Activated naive CD8-positive, alpha-beta T cell treated with anti-CD3 and anti-CD28 coated beads, Interleukin-2, amount 50 U/mL, for 24 hours (primary cell): Measurements from ENCODE around the gene HMGB4.

ENCODE experiments used
- ATAC-seq: fragments of 150-1000 bp; cut with Tn5 transposase; one replicate; pipeline ENCODE4 v1.10.0; 2021
- DNase-seq: peaks from one replicate; pipeline ENCODE4 v3.0.0; 2021
- H3K27ac Mint-ChIP-seq: one replicate; pipeline ENCODE4 v1.8.0; 2021; ENCODE audit warnings: mild to moderate bottlenecking, mixed read lengths
- H3K27me3 Mint-ChIP-seq: one replicate; pipeline ENCODE4 v1.8.0; 2021; ENCODE audit warnings: mixed read lengths
- H3K36me3 Mint-ChIP-seq: one replicate; pipeline ENCODE4 v1.8.0; 2021; ENCODE audit warnings: low read depth, mixed read lengths
- H3K4me1 Mint-ChIP-seq: one replicate; pipeline ENCODE4 v1.8.0; 2021; ENCODE audit warnings: mixed read lengths
- H3K4me3 Mint-ChIP-seq: one replicate; pipeline ENCODE4 v1.8.0; 2021; ENCODE audit warnings: mild to moderate bottlenecking, moderate library complexity, mixed read lengths
- H3K9me3 Mint-ChIP-seq: one replicate; pipeline ENCODE4 v1.8.0; 2021; ENCODE audit warnings: mixed read lengths

Gene HMGB4, protein sequence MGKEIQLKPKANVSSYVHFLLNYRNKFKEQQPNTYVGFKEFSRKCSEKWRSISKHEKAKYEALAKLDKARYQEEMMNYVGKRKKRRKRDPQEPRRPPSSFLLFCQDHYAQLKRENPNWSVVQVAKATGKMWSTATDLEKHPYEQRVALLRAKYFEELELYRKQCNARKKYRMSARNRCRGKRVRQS

DNA sequence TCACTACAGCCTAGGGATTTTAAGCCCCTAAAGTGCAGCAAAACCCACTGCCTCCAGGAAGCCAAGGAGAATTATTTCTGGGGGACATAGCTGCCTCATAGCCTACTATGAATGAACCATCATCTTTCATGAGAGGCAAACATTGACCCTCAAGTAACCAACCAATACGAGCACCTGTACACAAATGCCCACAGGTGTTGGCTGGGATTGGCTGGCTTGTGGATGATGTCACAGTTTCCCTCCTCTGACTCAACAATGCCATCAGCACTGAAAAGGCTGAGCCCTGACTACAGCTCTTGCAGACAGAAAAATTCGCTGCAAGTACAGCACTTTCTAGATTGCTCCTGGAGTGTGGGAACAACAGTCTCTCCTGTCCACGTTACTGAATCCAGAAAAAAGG lies at the start of gene HMGB4:
Gene HMGB4, plus strand, starts transcription at position 301 of the 400 bp plus-strand sequence. CDS start 113 bp downstream, outside the sequence.
- Mint-ChIP-seq H3K9me3 (no peaks in the 10 kb centered on the region), H3K27ac (no peak within 1 kb of the TSS), H3K36me3 (no peaks in the 10 kb centered on the region), H3K27me3 (peaks cover 18% of the 10 kb centered on the region), H3K4me3 (no peak within 1 kb of the TSS), H3K4me1 (peaks cover 5% of the 10 kb centered on the region)
- ATAC-seq = no peak
- DNase-seq = no peak

DNA sequence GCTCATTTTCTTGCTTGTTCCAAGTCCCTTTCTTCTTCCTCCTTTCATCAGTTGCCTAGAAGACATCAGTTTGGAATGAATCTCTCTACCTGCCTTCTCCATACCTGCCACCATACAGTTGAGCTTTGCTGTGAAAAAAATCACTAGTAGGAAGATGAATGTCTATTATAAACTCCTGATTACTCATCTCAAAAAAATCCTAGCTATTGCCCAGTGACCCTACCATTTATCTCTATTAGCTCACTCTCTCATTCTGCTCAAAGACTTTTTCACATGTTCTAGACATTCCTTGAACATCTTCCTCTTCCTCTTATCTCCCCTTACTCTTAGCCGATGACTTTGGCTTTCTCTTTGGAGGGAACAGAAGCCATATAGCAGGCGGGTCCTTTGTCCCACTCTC lies 49.7 kb upstream of the HMGB4 start:
- no peak for DNase-seq
- Mint-ChIP-seq H3K36me3 (no peaks in the 10 kb centered on the region), H3K9me3 (no peaks in the 10 kb centered on the region)

DNA sequence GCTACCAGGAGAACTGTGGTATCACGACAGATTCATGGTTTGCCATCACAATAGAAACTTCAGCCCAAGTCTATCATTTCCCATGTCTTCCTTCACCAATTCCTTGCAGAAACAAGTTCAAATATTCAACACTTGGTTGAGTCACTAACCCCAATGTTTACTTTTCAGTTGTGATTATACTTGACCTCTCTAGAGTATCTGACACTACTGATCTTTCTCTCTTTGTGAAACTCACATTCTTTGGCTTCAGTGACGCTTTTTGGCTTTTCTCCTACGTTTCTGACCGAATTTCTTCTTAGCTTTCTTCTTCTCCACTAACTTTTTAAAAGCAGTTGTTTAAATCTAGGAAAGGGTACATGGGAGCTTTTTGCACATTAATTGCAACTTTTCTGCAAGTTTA lies 48.8 kb upstream of the HMGB4 start:
- DNase-seq = no peak
- no peak for ATAC-seq
- H3K36me3 Mint-ChIP-seq = no peaks in the 10 kb centered on the region
- H3K4me3 Mint-ChIP-seq = no peak overlapping the region
- no peak overlapping the region for H3K27ac Mint-ChIP-seq
- peaks cover 5% of the 10 kb centered on the region for H3K27me3 Mint-ChIP-seq
- no peaks in the 10 kb centered on the region for H3K9me3 Mint-ChIP-seq
- H3K4me1 Mint-ChIP-seq = no peaks in the 10 kb centered on the region

More for the DNA sequence above, 49.7 kb upstream of the HMGB4 start:
- Mint-ChIP-seq H3K4me1 (no peaks in the 10 kb centered on the region), H3K27me3 (peaks cover 5% of the 10 kb centered on the region), H3K4me3 (no peak overlapping the region), H3K27ac (no peak overlapping the region)
- no peak for ATAC-seq

DNA sequence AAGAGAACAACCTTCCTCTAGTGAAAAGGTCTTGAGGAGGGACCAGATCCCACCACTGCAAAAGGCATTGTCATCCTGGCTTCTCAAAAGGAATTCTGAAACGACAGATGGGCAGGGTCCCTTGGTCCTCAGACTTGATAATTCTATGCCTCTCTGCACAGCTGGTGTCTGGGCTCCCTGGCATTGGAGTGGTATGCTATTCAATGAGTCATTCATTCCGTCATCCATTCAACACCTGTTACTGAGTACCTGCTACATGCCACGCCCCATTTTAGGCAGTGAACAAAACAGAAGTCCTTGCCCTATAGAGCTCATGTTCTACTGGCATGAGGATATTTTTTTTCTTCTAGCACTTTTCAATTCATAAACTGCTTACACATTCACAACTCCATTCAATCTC lies 45.8 kb upstream of the HMGB4 start:
- Mint-ChIP-seq H3K4me3 (no peak overlapping the region), H3K9me3 (no peaks in the 10 kb centered on the region), H3K36me3 (no peaks in the 10 kb centered on the region), H3K4me1 (no peaks in the 10 kb centered on the region), H3K27me3 (peaks cover 10% of the 10 kb centered on the region), H3K27ac (no peak overlapping the region)
- ATAC-seq (no peak), DNase-seq (no peak)

DNA sequence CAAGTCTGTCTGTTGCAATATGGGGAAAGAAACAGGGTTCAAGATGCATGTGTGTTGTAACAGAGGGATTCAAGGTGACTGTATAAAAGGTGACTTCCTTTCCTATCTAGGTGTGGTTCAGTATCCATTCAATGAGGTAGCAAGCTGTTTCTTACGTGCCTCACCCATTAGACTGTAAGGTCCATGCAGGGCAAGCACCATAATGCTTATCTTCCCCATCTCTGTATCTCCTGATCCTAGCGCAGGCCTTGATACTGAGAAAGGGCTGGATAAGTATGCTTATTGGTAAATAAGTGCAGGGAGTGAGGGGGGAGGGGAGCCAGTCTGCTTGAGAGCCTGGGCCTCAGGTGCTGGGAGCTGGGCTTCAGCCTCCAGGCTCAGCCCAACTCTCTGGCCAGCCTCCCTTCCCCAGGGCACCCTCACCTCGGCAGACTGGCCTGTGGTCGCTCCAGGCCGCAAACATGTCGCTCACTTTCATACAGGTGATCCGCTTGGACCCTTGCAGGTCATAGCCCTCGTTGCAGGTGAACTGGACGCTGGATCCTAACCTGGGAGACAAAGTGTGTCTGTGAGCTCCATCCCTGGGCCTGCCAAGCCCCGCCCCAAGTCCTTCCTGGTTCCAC lies 44.5 kb upstream of the HMGB4 start:
- H3K4me3 Mint-ChIP-seq = no peak overlapping the region
- no peak overlapping the region for H3K27ac Mint-ChIP-seq
- no peaks in the 10 kb centered on the region for H3K9me3 Mint-ChIP-seq
- H3K36me3 Mint-ChIP-seq = no peaks in the 10 kb centered on the region
- no peak for DNase-seq
- H3K4me1 Mint-ChIP-seq = no peaks in the 10 kb centered on the region
- peaks cover 10% of the 10 kb centered on the region for H3K27me3 Mint-ChIP-seq
- ATAC-seq = no peak

DNA sequence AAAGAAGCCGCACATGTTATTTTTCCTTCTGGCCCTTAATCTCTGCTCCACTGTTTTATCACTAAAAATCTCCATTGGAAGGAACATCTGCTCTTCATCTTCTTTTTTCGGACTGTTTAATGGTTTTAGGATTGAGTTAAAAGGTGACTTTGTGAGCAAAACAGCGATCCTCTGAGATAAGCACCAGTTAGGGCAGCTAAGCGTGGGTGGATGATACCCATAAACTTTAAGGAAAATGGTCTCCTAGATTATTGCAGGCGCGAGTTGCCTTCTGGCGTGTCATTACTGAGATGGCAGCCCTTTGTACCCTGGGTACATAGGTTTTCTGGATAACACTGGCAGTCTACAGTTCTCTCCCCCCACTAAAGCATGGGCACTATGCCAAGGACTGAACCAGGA lies 44.0 kb upstream of the HMGB4 start:
- DNase-seq = no peak
- no peaks in the 10 kb centered on the region for H3K9me3 Mint-ChIP-seq

DNA sequence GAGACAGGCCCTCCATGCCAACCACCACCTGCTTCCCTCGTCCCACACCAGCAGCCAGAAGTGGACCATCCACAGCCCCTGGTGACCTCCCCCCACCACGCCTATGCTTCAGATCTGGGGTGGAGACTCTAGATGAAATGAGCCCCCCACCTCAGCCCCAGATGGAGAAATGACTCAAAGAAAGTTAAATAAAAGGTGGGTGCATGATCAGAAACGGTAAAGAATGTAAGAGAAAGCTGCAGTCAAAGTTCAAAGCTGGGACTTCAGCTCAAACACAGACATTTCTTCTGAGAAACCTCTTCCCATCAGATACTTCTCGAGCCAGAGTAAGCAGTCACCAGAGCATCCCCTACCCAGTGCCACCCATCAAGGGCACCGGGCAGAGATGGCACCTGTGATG lies 43.1 kb upstream of the HMGB4 start:
- no peak for ATAC-seq
- H3K27me3 Mint-ChIP-seq = peaks cover 9% of the 10 kb centered on the region
- DNase-seq = no peak
- no peaks in the 10 kb centered on the region for H3K36me3 Mint-ChIP-seq
- no peak overlapping the region for H3K27ac Mint-ChIP-seq
- H3K4me1 Mint-ChIP-seq = no peaks in the 10 kb centered on the region
- no peak overlapping the region for H3K4me3 Mint-ChIP-seq
- no peaks in the 10 kb centered on the region for H3K9me3 Mint-ChIP-seq

More for the DNA sequence above, 44.0 kb upstream of the HMGB4 start:
- Mint-ChIP-seq H3K4me3 (no peak overlapping the region), H3K36me3 (no peaks in the 10 kb centered on the region), H3K27ac (no peak overlapping the region), H3K27me3 (peaks cover 8% of the 10 kb centered on the region), H3K4me1 (no peaks in the 10 kb centered on the region)
- ATAC-seq = no peak

DNA sequence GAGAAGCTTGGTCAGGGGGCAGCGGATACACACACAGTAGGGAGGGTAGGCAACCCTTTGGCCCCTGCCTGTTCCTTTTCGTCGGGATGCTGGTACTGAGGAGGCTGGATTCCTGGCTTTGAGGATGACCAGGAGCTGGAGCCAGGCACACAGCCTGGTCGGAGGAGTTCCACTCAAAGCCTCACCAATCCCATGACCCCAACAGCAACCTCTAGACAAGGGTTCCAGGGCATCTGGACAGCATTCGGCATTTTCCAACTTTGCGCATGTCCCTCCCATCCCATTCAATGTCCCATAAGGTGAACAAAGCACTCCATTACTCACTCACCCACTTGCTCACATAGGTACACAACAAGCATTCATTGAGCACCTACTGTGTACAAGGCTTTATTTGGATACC lies 42.6 kb upstream of the HMGB4 start:
- H3K27ac Mint-ChIP-seq = no peak overlapping the region
- DNase-seq = no peak
- no peak overlapping the region for H3K4me3 Mint-ChIP-seq
- ATAC-seq = no peak
- H3K36me3 Mint-ChIP-seq = no peaks in the 10 kb centered on the region
- H3K9me3 Mint-ChIP-seq = no peaks in the 10 kb centered on the region
- H3K27me3 Mint-ChIP-seq = peaks cover 9% of the 10 kb centered on the region
- H3K4me1 Mint-ChIP-seq = no peaks in the 10 kb centered on the region

DNA sequence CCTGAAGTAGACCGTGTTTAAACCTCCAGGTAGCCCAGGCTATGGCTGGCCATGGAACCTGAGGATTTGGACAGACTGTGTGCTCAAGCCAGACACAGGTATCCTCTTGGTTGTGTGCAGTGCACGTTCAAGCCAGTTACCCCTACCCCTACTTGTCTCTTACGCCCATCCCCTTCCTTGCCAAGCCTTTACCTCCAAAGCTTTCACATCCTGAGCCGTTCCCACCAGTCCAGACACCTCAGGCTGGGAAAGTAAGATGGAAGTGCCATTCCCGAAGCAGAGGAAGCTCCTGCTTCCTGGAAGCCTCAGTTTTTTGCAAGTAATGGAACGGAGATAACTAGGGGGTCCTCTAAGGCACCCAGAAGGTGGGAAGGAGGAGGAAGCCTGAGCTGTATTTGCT lies 41.5 kb upstream of the HMGB4 start:
- H3K4me1 Mint-ChIP-seq = no peaks in the 10 kb centered on the region
- H3K4me3 Mint-ChIP-seq = no peak overlapping the region
- ATAC-seq = no peak
- H3K27me3 Mint-ChIP-seq = peaks cover 9% of the 10 kb centered on the region
- H3K36me3 Mint-ChIP-seq = no peaks in the 10 kb centered on the region
- DNase-seq = no peak
- no peak overlapping the region for H3K27ac Mint-ChIP-seq
- H3K9me3 Mint-ChIP-seq = no peaks in the 10 kb centered on the region

DNA sequence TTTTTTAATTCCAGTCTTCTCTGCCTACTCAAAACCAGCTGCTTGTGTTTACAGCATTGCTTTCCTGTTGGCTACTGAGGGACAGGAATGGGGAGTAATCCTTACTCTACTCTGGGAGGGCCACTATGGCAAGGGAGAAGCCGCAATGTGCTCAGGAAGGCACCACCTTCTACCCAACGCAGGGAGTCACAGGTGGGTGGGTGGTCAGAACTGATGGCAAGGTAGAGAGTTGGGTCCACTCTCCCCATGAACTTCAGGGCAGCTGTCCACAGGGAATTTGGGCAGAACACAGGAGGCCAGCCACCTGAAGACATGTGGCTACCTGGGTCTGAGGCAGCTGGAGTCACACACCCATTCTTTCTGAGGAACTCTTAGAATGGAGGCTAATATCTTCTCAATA lies 40.5 kb upstream of the HMGB4 start:
- Mint-ChIP-seq H3K36me3 (no peaks in the 10 kb centered on the region), H3K27me3 (peaks cover 9% of the 10 kb centered on the region), H3K27ac (no peak overlapping the region), H3K9me3 (no peaks in the 10 kb centered on the region), H3K4me3 (no peak overlapping the region), H3K4me1 (no peaks in the 10 kb centered on the region)
- ATAC-seq (no peak), DNase-seq (no peak)

DNA sequence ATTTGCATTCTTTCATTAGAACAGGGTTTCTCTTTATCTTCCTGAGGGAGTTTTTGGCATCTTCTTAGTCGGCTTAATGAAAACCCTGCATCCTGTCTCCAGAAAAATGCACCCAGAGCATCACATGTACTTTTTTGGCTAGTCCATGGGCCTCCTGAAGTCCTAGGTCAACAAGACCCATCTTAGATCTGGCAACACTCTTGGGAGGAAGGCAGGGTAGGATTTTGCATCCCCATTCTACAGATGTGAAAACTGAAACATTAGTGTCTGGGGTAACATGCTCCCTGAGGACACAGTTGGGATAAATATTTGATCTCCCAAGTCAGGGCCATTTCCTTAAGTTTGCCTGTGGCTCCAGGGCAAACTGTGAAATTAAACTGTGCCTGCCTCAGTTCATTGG lies 40.0 kb upstream of the HMGB4 start:
- H3K36me3 Mint-ChIP-seq = no peaks in the 10 kb centered on the region
- ATAC-seq (no peak), DNase-seq (no peak)
- no peak overlapping the region for H3K4me3 Mint-ChIP-seq
- no peak overlapping the region for H3K27ac Mint-ChIP-seq
- H3K9me3 Mint-ChIP-seq = no peaks in the 10 kb centered on the region
- H3K27me3 Mint-ChIP-seq = peaks cover 9% of the 10 kb centered on the region
- no peaks in the 10 kb centered on the region for H3K4me1 Mint-ChIP-seq

DNA sequence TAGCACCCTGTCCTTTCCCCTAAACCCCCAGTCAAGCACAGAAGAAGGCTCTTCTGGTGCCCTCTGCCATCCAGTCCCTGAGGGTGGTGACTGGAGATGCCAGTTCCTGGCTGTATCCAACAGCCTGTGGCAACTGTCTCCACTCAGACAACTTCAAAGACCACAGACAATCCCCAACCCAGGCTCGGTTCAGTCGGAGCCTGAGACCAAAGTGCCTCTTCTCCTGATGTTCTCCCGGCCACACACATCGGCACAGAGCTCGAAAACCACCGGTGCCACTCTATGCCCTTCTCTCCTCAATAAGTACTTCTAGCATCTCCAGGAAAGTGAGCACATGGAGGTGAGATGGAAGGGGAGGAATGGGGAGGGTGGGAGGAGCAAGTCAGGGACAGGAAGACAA lies 39.6 kb upstream of the HMGB4 start:
- peaks cover 9% of the 10 kb centered on the region for H3K27me3 Mint-ChIP-seq
- DNase-seq = no peak
- H3K4me3 Mint-ChIP-seq = no peak overlapping the region
- H3K4me1 Mint-ChIP-seq = no peaks in the 10 kb centered on the region
- no peaks in the 10 kb centered on the region for H3K36me3 Mint-ChIP-seq
- no peak overlapping the region for H3K27ac Mint-ChIP-seq
- H3K9me3 Mint-ChIP-seq = no peaks in the 10 kb centered on the region
- ATAC-seq = no peak

DNA sequence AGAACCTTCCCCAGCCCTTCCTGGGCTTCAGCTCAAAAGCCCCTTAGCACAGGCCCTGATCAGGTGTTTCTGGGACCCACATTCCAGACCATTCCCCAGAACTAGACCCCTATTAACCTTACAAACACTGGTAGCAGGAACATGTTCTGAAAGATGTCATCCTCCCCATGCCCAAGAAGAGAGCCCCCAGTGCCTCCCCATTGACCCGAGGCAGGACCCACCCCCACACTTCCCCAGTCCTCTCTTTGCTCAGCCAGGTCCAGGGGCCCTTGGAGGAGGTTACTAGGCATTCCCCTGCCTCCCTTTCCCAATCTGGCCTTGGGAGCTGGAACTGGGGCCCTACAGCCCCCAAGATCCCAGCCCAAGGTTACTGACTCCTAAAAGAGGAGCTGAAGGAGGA lies 38.9 kb upstream of the HMGB4 start:
- H3K27ac Mint-ChIP-seq = no peak overlapping the region

DNA sequence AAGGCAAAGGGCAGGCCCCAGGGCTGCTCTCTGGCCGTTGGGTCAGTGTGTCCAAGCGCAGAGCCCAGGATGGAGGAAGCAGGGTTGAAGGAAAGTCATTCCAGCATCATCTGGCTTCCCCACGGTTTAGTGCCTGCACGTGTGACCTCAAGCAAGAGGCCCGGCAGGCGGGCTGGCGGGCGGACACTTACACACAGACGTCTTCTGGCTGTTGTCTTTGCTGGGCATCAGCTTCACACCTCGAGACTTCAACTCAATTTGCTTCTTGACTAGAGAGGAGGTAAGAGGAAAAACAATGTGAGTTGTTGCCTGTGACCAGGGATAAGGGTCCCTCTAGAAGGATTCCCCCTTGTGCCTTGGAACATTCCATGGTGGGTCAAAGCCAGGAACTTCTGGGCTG lies 38.4 kb upstream of the HMGB4 start:
- DNase-seq = no peak
- ATAC-seq = no peak
- no peak overlapping the region for H3K4me3 Mint-ChIP-seq
- no peak overlapping the region for H3K27ac Mint-ChIP-seq
- no peaks in the 10 kb centered on the region for H3K36me3 Mint-ChIP-seq
- H3K4me1 Mint-ChIP-seq = no peaks in the 10 kb centered on the region
- H3K27me3 Mint-ChIP-seq = peaks cover 7% of the 10 kb centered on the region
- no peaks in the 10 kb centered on the region for H3K9me3 Mint-ChIP-seq

More for the DNA sequence above, 38.9 kb upstream of the HMGB4 start:
- Mint-ChIP-seq H3K9me3 (no peaks in the 10 kb centered on the region), H3K36me3 (no peaks in the 10 kb centered on the region), H3K4me1 (no peaks in the 10 kb centered on the region), H3K4me3 (no peak overlapping the region), H3K27me3 (peaks cover 9% of the 10 kb centered on the region)
- no peak for ATAC-seq
- no peak for DNase-seq

DNA sequence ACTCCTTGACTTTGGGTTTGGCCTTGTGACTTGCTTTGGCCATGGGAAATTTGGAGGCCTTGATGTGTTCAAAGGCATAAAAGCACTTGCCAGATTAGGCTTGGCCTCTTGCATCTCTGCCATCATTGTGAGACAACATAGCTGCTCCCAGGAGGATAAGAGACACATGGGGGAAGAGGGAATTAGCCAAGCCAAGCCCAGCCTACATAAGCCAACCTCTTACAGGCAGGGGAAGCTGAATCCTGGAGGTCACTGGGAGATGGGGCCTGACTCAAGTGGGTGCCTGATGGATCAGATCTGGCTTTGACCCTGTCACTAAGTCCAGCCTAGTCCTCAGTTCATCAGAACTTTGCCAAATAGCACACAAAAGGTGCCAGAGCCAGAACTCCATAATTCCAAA lies 37.6 kb upstream of the HMGB4 start:
- H3K27ac Mint-ChIP-seq = no peak overlapping the region
- DNase-seq (no peak), ATAC-seq (no peak)
- no peaks in the 10 kb centered on the region for H3K4me1 Mint-ChIP-seq
- H3K36me3 Mint-ChIP-seq = no peaks in the 10 kb centered on the region
- no peak overlapping the region for H3K4me3 Mint-ChIP-seq
- H3K27me3 Mint-ChIP-seq = peaks cover 7% of the 10 kb centered on the region
- H3K9me3 Mint-ChIP-seq = no peaks in the 10 kb centered on the region

DNA sequence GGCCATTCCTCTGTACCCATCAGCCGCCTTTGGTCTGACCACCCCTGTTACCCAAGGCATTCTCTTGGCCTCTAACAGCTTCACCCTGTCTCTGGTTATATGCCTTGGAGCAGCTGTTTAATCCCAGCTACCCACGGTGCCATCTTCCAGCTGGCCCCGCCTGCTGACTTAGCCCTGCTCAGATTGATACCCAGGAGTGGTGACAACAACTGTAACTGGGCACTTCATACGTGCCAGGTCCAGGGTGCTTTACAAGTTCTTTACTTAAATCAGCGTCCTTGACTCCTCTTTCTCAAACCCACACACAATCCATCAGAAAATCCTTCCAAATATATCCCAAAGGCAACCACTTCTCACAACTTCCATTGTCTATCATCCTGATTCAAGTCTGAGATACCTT lies 37.2 kb upstream of the HMGB4 start:
- no peak for DNase-seq
- ATAC-seq = no peak
- Mint-ChIP-seq H3K36me3 (no peaks in the 10 kb centered on the region), H3K27ac (no peak overlapping the region), H3K4me3 (no peak overlapping the region), H3K4me1 (no peaks in the 10 kb centered on the region), H3K27me3 (peaks cover 7% of the 10 kb centered on the region), H3K9me3 (no peaks in the 10 kb centered on the region)
